Fibroblast of lung (primary cell): ENCODE results near the gene GPR143. TPM values are rescaled to one million over a fixed set of nuclear protein-coding genes. Genes with fewer than 3 reads are reported as not detected.

Experiments used
- DNase-seq, 2 donors: peaks; one replicate each; pipeline versions ENCODE4 v3.0.0 to v3.0.0-alpha.2; 2010; ENCODE audit warnings: low read depth in 2 of 2
- H2AFZ ChIP-seq: 2 replicates; pipeline ENCODE4 v1.5.1; 2012; ENCODE audit warnings: low read length, control low read depth, inconsistent platforms
- H3K27ac ChIP-seq: 2 replicates; pipeline ENCODE4 v1.5.1; 2011; ENCODE audit warnings: low read length, control low read depth; ENCODE audit not compliant: insufficient read depth
- H3K27me3 ChIP-seq: 2 replicates; pipeline ENCODE4 v1.5.1; 2011; ENCODE audit warnings: mild to moderate bottlenecking, low read length; ENCODE audit not compliant: control insufficient read depth, insufficient read depth
- H3K36me3 ChIP-seq: 2 replicates; pipeline ENCODE4 v1.5.1; 2011; ENCODE audit warnings: low read length; ENCODE audit not compliant: control insufficient read depth, insufficient read depth
- H3K4me1 ChIP-seq: 2 replicates; pipeline ENCODE4 v1.5.1; 2011; ENCODE audit warnings: low read length; ENCODE audit not compliant: control insufficient read depth, insufficient read depth; ENCODE audit errors: extremely low read depth
- H3K4me2 ChIP-seq: 2 replicates; pipeline ENCODE4 v1.5.1; 2011; ENCODE audit warnings: low read length, control low read depth; ENCODE audit not compliant: insufficient read depth; ENCODE audit errors: extremely low read depth
- H3K4me3 ChIP-seq, 4 experiments: fragments of 200-600 bp in 1 of 4; sonication (generic) in 1 of 4; replicated peaks in 1 of 4; 2 replicates each; pipeline ENCODE4 v1.5.1; 2011 to 2016; ENCODE audit warnings: low read length in 4 of 4, low read depth in 3 of 4, mild to moderate bottlenecking in 3 of 4, control low read depth in 2 of 4, inconsistent platforms in 1 of 4, mixed read lengths in 1 of 4; ENCODE audit not compliant: insufficient read depth in 1 of 4; ENCODE audit errors: control extremely low read depth in 1 of 4
- H3K79me2 ChIP-seq: 2 replicates; pipeline ENCODE4 v1.5.1; 2012; ENCODE audit warnings: mild to moderate bottlenecking, low read length, inconsistent platforms; ENCODE audit not compliant: control insufficient read depth, insufficient read depth
- H3K9ac ChIP-seq: 2 replicates; pipeline ENCODE4 v1.5.1; 2011; ENCODE audit warnings: mild to moderate bottlenecking, low read length, control low read depth; ENCODE audit not compliant: insufficient read depth
- H3K9me3 ChIP-seq: 2 replicates; pipeline ENCODE4 v1.5.1; 2012; ENCODE audit warnings: low read depth, low read length; ENCODE audit not compliant: control insufficient read depth, insufficient read depth
- H4K20me1 ChIP-seq: 2 replicates; pipeline ENCODE4 v1.5.1; 2011; ENCODE audit warnings: low read length; ENCODE audit not compliant: control insufficient read depth, insufficient read depth; ENCODE audit errors: extremely low read depth
- CTCF ChIP-seq, 2 donors: IDR thresholded peaks in 1 of 2; conservative IDR thresholded peaks in 1 of 2; 1 replicate in 1 of 2; 2 replicates in 1 of 2; pipeline ENCODE4 v1.5.1; 2011 to 2012; ENCODE audit warnings: low read length in 2 of 2, control low read depth in 1 of 2, inconsistent platforms in 1 of 2, low read depth in 1 of 2, mild to moderate bottlenecking in 1 of 2
- EZH2 ChIP-seq: IDR thresholded peaks from 2 replicates; pipeline ENCODE4 v1.5.1; 2012; ENCODE audit warnings: low read length, control low read depth, mild to moderate bottlenecking; ENCODE audit errors: missing control alignments
- polyA plus RNA-seq, 2 donors: library from polyadenylated mRNA; depleted of rRNA in 1 of 2; stranded (reverse) in 1 of 2; unstranded in 1 of 2; fragments of >200 nt; gene quantifications; 2 replicates each; pipeline ENCODE4 v1.2.1, GENCODE V29; 2011 to 2012; ENCODE audit warnings: missing spikeins in 1 of 2
- total RNA-seq: library from RNA; depleted of rRNA; stranded (reverse); fragments of >200 nt; gene quantifications from 2 replicates; pipeline ENCODE4 v1.2.1, GENCODE V29; 2014

GPR143 gene
- total and polyA plus RNA-seq, 2 donors (not counting 1 experiment from before 2014, with no cell fraction given): 0.07 TPM; not detected in 1

- Histone ChIP-seq H3K9me3 (no peaks in the 10 kb centered on the region), H3K27me3 (no peaks in the 10 kb centered on the region), H3K4me3 (no peak overlapping the region), H3K27ac (no peak overlapping the region), H3K4me1 (no peaks in the 10 kb centered on the region), H2AFZ (no peak overlapping the region), H3K36me3 (no peaks in the 10 kb centered on the region), H3K4me2 (no peak overlapping the region), H3K79me2 (no peaks in the 10 kb centered on the region), H3K9ac (no peak overlapping the region), H4K20me1 (no peaks in the 10 kb centered on the region)
- TF ChIP-seq CTCF (conservative IDR thresholded peaks at IDR 0.05 in 1 of 2, IDR thresholded peaks at IDR 0.05 in 1 of 2; ENCODE audit: low read depth in 1 of 2, low read length in 2 of 2): no peak
- TF ChIP-seq EZH2: no peak
- DNase-seq: no peak
These were observed 443 bp downstream of the GPR143 start for GRCh38 chrX:9765072-9765736.

GRCh38 chrX:9759337-9759736, 6.3 kb downstream of the GPR143 start:
- no peak overlapping the region for H3K4me2 ChIP-seq
- no peak overlapping the region for H3K27ac ChIP-seq
- TF ChIP-seq CTCF (conservative IDR thresholded peaks at IDR 0.05 in 1 of 2, IDR thresholded peaks at IDR 0.05 in 1 of 2; ENCODE audit: low read depth in 1 of 2, low read length in 2 of 2) (no peak), EZH2 (no peak)
- no peaks in the 10 kb centered on the region for H3K36me3 ChIP-seq
- no peak overlapping the region for H3K4me3 ChIP-seq
- H2AFZ ChIP-seq: no peak overlapping the region
- H3K9ac ChIP-seq: no peak overlapping the region
- H3K9me3 ChIP-seq: no peaks in the 10 kb centered on the region
- H3K27me3 ChIP-seq: no peaks in the 10 kb centered on the region
- H3K4me1 ChIP-seq: no peaks in the 10 kb centered on the region
- DNase-seq: no peak
- H3K79me2 ChIP-seq: no peaks in the 10 kb centered on the region
- H4K20me1 ChIP-seq: no peaks in the 10 kb centered on the region

- H3K36me3 ChIP-seq: no peaks in the 10 kb centered on the region
- H3K27me3 ChIP-seq: no peaks in the 10 kb centered on the region
- no peak overlapping the region for H3K4me3 ChIP-seq
- no peaks in the 10 kb centered on the region for H3K79me2 ChIP-seq
- DNase-seq: no peak
- no peaks in the 10 kb centered on the region for H3K9me3 ChIP-seq
- H3K9ac ChIP-seq: no peak overlapping the region
- TF ChIP-seq EZH2: no peak
- no peak for TF ChIP-seq CTCF (conservative IDR thresholded peaks at IDR 0.05 in 1 of 2, IDR thresholded peaks at IDR 0.05 in 1 of 2; ENCODE audit: low read depth in 1 of 2, low read length in 2 of 2)
- no peaks in the 10 kb centered on the region for H3K4me1 ChIP-seq
- no peak overlapping the region for H2AFZ ChIP-seq
- no peak overlapping the region for H3K27ac ChIP-seq
- H3K4me2 ChIP-seq: no peak overlapping the region
- no peaks in the 10 kb centered on the region for H4K20me1 ChIP-seq
These were observed 7.5 kb downstream of the GPR143 start for GRCh38 chrX:9758021-9758638.
